ENCODE measurements around the gene CHI3L1.

CHI3L1 gene

GRCh38 chr1:203151362-203152157 lies 34.9 kb downstream of the CHI3L1 start:
- H3K4me3 ChIP-seq = no peak overlapping the region
- TF ChIP-seq CTCF (IDR thresholded peaks at IDR 0.05) = no peak
- H3K27ac ChIP-seq = no peak overlapping the region
- no peak for DNase-seq (ENCODE audit: low spot score)

GRCh38 chr1:203150511-203151297 lies 35.8 kb downstream of the CHI3L1 start:
- no peak overlapping the region for H3K27ac ChIP-seq
- no peak for TF ChIP-seq CTCF (IDR thresholded peaks at IDR 0.05)
- no peak overlapping the region for H3K4me3 ChIP-seq
- no peak for DNase-seq (ENCODE audit: low spot score)

GRCh38 chr1:203149188-203149840 lies 37.2 kb downstream of the CHI3L1 start:
- no peak for DNase-seq (ENCODE audit: low spot score)
- Histone ChIP-seq H3K4me3 (no peak overlapping the region), H3K27ac (no peak overlapping the region)
- TF ChIP-seq CTCF (IDR thresholded peaks at IDR 0.05) = no peak

GRCh38 chr1:203148579-203148978 lies 37.9 kb downstream of the CHI3L1 start:
- Histone ChIP-seq H3K27ac (no peak overlapping the region), H3K4me3 (no peak overlapping the region)
- TF ChIP-seq CTCF (IDR thresholded peaks at IDR 0.05) = no peak
- DNase-seq (ENCODE audit: low spot score) = no peak

- DNase-seq (ENCODE audit: low spot score) = no peak
- no peak for TF ChIP-seq CTCF (IDR thresholded peaks at IDR 0.05)
- no peak overlapping the region for H3K4me3 ChIP-seq
- no peak overlapping the region for H3K27ac ChIP-seq
Observed at GRCh38 chr1:203148127-203148526, 38.4 kb downstream of the CHI3L1 start.

- H3K27ac ChIP-seq = no peak overlapping the region
- H3K4me3 ChIP-seq = no peak overlapping the region
- no peak for DNase-seq (ENCODE audit: low spot score)
- TF ChIP-seq CTCF (IDR thresholded peaks at IDR 0.05) = no peak
Observed at GRCh38 chr1:203147376-203147775, 39.1 kb downstream of the CHI3L1 start.

Measured in coronary artery (tissue), 2 donors.